ENCODE data around the gene SAMD13.
"Not testable (repeated sequence)": the region's sequence is repeated elsewhere in the genome, so short reads cannot be mapped to it uniquely, and the experiment has no call there.

Gene SAMD13

GRCh38 chr1:84283381-84283780, 18.1 kb upstream of the SAMD13 start:
- DNase-seq (ENCODE audit: low read depth in 3 of 3, low spot score in 1 of 3), result no peak

DNA sequence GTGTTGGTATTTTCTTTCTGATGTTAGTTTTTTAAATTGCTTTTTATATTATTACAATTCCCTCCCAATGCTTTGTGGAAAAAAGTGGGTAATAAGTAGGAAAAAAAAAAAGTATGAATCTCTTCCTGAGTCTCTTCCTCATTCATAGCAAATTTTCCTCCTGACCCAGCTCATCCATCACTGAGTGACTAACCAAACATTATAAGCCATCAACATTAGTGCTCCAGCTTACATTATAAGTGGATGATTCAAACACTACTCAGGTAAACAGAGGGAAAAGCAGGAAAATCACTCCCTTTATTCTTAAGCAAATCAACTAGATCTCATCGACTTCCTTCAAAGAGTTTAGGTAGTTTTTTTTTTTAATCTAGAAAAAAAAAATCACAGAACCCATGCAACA, 15.4 kb upstream of the SAMD13 start:
- DNase-seq (ENCODE audit: low read depth in 3 of 3, low spot score in 1 of 3), result no peak

GRCh38 chr1:84287389-84287788, 14.1 kb upstream of the SAMD13 start:
- DNase-seq (ENCODE audit: low read depth in 3 of 3, low spot score in 1 of 3), result not testable (repeated sequence)

DNA sequence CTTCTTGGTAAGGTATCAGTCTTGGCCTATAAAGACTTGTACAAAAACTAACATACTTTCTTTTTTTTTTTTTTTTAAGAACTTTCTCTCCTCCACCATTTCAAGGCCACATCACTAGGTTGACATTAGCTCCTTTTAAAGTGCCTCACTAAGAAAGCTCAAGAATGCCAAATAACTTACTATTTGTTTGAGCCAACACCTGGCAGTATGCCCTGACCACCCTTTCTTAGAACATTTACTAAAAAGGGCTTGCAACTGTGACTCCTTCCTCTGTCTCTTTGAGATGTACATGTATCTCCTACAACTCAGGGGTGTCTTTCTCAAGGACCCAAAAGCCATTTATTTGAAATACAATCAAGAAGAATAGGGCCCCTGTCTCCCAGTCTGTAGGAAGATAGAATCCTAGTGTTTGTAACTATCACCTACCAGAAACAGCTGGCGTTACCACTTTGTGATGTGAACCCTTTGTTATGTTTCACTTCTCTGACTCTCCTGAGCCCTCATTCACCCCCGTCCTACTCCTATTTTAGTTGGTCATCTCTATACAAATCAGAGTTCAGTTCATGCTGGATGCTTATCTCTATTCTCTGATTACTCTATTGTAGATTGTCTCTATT, 12.2 kb upstream of the SAMD13 start:
- no peak for DNase-seq (ENCODE audit: low read depth in 3 of 3, low spot score in 1 of 3)

GRCh38 chr1:84291882-84292655, 9.4 kb upstream of the SAMD13 start:
- DNase-seq (ENCODE audit: low read depth in 3 of 3, low spot score in 1 of 3), result no peak

GRCh38 chr1:84293766-84294165, 7.7 kb upstream of the SAMD13 start:
- DNase-seq (ENCODE audit: low read depth in 3 of 3, low spot score in 1 of 3), result no peak

- no peak for DNase-seq (ENCODE audit: low read depth in 3 of 3, low spot score in 1 of 3)
Measured at GRCh38 chr1:84294751-84295150, 6.8 kb upstream of the SAMD13 start.

DNA sequence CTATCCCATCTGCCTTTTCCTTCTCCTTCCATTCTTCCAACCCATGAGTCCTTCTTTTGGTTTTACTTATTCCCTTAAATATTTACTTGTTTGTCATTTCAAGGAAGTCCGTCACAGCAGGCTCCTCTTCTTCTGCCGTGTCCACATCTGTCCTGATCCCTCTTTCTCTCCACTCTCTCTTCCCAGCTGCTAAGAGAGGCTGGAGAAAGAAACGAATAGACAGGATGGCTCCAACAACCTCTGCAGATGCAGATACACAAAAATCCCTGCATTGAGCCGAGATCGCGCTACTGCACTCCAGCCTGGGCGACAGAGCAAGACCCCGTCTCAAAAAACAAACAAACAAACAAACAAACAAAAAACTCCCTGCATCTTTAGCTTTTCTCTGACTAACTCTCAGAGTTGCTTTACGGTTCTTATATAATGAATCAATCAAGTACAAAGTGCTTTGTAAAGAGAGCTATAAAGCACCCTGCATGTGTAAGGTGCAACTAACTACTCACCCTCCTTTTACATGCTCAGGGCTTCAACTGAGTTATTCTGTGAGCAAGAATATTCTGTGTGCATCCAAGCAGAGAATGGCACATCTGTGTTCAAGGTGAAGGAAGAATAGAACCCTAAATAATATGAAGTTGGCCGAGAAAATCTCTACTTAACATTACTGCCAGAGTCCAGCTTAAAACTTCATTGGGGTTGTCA, 3.8 kb upstream of the SAMD13 start:
- DNase-seq (ENCODE audit: low read depth in 3 of 3, low spot score in 1 of 3), result no peak

DNA sequence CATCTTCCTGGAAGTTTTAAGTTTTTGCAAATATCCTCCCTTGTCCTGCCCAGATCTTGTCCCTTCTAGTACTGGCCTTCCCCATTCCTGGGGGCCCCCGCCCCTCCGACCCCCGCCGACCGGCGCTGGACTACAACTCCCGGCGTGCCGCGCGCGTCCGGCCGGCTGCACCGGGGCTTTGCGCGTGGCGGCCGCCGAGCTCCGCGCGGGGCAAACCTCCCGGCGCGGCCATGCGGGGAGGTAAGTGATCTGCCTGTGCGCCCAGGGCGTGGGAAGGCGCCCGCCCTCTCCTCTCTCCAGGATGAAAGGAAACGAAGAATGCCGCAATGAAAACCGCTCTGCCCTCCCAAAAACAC, 3.2 kb upstream of the SAMD13 start:
- DNase-seq (ENCODE audit: low read depth in 3 of 3, low spot score in 1 of 3), result peak in 1 of 3 donors; percentile 28

DNA sequence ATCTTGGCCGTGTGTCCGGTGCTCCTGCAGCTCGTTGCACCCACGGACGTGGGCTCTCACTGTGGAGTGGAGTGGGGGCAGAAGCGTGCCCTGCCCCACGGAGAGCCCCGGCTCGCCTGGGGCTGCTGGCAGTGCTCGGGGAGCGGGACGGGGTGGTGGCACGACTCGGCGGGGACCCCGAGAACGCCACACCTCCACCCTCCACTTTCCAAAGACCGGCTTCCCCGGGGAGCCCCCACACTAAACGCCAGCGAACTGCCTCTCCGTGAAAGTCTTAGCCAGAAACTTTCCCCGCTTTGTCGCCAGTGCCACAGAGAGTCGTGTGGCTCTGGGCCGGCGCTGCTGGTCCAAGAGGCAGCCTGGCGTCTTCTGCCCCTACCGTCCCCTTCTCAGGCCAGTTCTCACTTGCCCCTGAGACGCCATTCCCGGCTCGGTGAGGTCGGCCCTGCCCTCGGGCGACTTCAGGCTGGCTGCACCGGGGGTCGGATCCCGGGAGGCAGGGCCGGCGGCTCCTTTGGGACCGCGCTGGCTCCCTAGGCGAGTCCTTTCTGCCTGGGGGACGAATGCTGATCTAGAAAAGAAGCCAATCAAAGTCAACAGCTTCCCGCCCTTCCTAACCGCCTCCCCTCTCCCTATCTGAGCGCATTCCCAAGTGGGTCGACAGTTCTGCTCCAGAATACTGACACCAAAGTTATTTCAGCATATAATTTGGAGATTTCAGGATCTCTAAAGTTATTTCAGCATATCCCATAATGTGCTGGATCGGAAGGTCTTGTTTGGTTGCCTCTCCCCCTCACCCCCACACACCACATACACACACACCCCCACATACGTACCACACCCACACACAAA, 2.6 kb upstream of the SAMD13 start:
- no peak for DNase-seq (ENCODE audit: low read depth in 3 of 3, low spot score in 1 of 3)

DNA sequence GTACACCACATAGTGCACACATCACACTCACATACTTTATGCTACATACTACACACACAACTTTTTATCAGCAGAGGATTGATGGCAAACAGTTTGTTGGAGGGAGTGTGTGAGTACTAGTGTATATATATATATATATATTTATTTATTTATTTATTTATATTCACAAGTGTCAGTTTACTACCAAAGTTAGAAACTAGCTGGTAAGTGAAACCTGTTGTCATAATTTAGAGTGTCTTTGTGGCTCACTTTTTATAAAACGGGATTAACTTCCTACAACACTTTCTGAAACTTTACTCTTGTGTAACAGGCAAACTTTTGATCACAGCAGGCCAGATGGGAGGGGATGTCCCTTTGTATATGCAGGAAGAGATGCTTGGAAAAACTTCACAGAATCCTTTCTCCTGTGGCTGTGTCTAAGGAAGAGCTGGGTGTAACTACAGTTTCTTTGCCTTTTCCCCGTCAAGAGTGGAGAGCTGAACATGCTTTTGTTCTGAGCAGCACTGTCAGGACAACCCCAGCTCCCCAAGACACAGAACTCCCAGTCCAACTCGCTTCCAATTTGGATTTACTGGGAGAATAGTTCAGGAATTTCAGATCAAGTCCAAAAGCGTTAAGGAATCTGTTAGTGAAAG, 1.9 kb upstream of the SAMD13 start:
- DNase-seq (ENCODE audit: low read depth in 3 of 3, low spot score in 1 of 3), result no peak

DNA sequence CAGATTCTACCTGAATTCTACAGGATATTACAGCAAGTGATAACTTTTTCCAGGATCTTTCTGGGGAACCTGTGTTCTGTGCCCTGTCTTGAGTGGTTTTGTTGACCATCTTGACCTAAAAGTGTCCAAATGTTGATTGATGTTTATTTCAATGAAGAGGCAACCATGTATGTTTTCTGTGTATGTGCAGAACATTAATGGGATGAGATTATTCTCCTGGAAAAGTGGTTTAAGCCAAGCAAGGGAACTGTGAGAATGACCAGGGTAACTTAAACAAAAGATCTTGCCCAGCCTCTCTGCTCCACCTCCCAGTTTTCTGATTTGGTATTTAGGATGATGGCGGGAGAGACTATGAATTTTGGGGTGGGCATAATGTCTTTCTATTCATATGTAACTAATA, 1.0 kb upstream of the SAMD13 start:
- no peak for DNase-seq (ENCODE audit: low read depth in 3 of 3, low spot score in 1 of 3)

DNA sequence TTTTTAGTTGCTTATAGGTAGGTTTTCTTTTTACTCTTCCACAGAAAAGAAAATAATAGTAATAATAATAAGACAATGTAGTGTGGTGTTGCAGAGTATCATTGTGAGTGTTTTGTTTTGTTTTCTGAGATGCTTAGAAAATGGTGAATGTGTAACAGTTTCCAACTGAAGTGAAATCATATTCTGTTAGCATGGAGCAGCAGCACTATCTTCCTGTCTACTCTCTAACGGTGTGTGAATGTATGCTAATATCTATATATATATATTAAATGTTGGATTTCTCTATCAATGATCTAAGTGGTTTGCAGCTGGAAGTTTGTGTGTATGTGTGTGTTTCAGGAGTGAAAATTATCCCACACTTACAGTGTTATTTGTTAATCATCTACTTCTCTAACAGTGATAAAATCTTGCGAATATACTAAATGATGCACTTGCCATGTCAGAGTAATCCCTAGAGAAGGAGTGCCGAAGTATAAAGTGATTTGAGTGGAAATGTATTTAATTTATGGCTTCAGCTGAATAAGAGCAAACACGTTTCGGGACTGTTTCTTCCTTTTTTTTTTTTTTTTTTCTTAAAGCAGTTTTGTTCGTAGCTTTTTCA, 377 bp downstream of the SAMD13 start:
- no peak for DNase-seq (ENCODE audit: low read depth in 3 of 3, low spot score in 1 of 3)

DNA sequence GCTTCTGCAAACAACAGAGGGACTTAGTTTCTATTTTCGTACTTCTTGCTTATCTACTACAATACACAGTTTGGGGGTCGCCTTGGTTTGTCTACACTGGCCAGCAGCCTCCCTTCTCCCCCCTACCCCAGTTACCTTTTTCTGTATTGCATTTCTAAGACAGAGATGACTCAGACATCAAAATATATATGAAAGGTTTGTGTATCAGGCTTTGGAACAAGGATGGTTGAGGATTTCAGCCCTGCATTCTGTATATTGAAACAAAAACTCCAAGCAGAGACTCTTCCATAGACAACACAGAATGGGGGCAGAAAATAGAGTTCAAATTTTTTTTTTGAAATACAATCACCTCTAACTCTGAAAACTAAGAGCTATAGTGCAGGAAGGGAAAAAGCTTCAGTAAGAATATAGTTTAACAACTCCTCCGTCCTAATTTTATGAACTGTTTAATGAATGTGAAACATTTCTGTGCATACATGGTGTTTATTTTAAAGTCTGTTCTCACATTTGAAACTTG, 1.9 kb downstream of the SAMD13 start:
- no peak for DNase-seq (ENCODE audit: low read depth in 3 of 3, low spot score in 1 of 3)

GRCh38 chr1:84307398-84307797, 5.9 kb downstream of the SAMD13 start:
- no peak for DNase-seq (ENCODE audit: low read depth in 3 of 3, low spot score in 1 of 3)

GRCh38 chr1:84311296-84311695, 9.8 kb downstream of the SAMD13 start:
- DNase-seq (ENCODE audit: low read depth in 3 of 3, low spot score in 1 of 3), result no peak

DNA sequence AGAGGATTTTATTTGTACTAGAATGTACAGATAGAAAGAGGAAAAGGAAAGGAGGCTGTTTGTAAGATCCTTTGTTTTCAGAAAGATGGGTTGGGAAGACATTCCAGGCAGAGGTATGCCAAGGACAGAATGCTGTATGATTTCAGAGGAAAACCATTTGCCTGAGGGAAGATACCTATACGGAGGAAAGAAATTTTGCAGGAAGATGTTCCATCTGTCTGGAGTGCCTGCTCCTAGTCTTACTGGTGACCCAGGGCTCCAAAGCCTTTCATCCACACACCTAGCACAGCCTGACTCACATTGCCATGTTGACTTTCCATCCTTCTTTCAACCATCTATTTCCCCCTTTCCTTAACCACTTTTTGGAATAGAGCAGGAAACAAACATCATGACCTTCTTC, 18.2 kb downstream of the SAMD13 start:
- no peak for DNase-seq (ENCODE audit: low read depth in 3 of 3, low spot score in 1 of 3)

DNA sequence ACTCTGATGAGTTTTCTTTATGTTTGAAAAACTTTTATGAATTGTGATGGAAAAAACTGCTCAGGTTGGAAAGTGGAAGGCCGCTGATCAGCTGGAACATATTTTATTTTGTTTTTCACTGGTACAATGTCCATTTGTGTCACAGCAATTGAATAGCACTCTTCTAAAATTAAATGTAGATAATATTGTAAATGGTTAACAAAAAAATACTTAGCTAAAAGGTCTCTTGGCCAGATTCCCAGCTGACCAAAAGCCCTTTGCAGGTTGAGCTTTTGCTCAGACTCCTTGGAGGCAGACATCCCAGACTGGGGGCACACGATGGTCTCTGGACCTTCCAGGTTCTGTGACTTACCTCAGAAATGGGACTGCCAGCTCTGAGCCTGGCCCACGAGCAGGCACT, 26.3 kb downstream of the SAMD13 start:
- DNase-seq (ENCODE audit: low read depth in 3 of 3, low spot score in 1 of 3), result no peak

GRCh38 chr1:84330125-84330984, 28.8 kb downstream of the SAMD13 start:
- no peak for DNase-seq (ENCODE audit: low read depth in 3 of 3, low spot score in 1 of 3)

Measured in stimulated activated CD4-positive, alpha-beta T cell treated with anti-CD3 and anti-CD28 coated beads, TNF-alpha, amount 100 ng/mL, for 1 hour (primary cell).